A673 (cell line): ENCODE measurements around the gene MMD.

Experiments
- CTCF ChIP-seq: fragments of 300-800, 200-600 bp; sonication (generic); conservative IDR thresholded peaks from 2 replicates; pipeline ENCODE4 v1.5.1; 2017; ENCODE audit warnings: low read depth, mild to moderate bottlenecking, antibody characterized with exemption, low read length, moderate library complexity, mixed read lengths
- EZH2 ChIP-seq: fragments of 200-600 bp; sonication (generic); IDR thresholded peaks from 2 replicates; pipeline ENCODE4 v1.6.1; 2017; ENCODE audit warnings: borderline replicate concordance, low read depth, mild to moderate bottlenecking, mixed read lengths, antibody characterized with exemption, low read length; ENCODE audit not compliant: poor library complexity, severe bottlenecking

- TF ChIP-seq CTCF (no peak), EZH2 (no peak)
Measured at GRCh38 chr17:55462234-55462633, 40.6 kb upstream of the MMD start.
